ENCODE data around the gene ANXA10.
"Not testable (repeated sequence)": the region's sequence is repeated elsewhere in the genome, so short reads cannot be mapped to it uniquely, and the experiment has no call there.

ANXA10 gene

GRCh38 chr4:168119100-168119499 is 26.8 kb downstream of the ANXA10 start:
- no peak for DNase-seq (ENCODE audit: low spot score)

DNA sequence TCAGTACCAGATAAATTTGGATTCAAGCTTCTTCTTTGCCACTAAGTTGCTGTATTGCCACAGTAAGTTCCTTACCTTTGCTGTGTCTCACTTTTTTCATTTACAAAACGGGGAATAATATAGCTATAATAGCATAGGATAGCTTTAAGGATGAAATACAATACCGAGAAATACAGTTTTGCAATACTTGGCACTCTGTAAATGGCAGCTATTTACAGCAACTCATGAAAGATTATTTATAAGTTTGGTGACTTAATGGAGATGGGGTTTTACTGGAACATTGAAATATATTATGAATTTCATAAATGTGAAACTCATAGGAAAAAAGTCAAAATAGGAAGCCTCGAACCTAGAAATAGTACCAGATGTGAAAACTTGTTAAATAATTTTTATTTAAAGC is 27.6 kb downstream of the ANXA10 start:
- no peak for DNase-seq (ENCODE audit: low spot score)

GRCh38 chr4:168120811-168121210 is 28.5 kb downstream of the ANXA10 start:
- DNase-seq (ENCODE audit: low spot score): no peak

DNA sequence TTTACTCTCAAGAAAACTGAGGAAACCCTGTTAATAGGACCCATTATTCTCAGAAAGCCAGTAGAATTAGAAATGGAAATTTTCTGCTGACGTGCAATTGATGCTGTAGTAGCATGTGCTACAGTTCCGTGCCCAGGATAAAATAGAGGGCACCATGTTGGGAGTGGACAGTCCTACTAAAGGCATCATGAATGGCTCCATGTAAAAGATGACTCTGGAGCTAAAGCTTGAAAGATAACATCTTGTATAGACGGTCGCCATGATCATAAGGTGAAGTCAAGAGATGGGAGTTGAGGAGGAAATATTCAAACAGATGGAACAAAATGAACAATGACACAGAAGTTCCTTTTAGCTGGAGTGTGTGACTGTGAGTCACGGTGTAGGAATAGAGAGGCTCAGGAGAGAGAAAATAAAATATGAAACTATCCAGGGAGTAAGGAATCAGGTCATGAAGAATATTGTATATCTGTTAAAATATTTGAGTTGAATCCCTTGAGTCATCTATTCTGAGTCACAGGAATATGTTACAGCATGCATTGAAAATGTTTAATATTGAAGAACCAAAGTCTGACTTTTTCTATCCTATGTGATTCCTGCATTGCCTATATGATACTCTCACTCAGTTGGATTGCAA is 31.8 kb downstream of the ANXA10 start:
- no peak for DNase-seq (ENCODE audit: low spot score)

- no peak for DNase-seq (ENCODE audit: low spot score)
Measured at GRCh38 chr4:168126952-168127351, 34.6 kb downstream of the ANXA10 start.

- DNase-seq (ENCODE audit: low spot score): no peak
Measured at GRCh38 chr4:168128601-168129000, 36.3 kb downstream of the ANXA10 start.

- no peak for DNase-seq (ENCODE audit: low spot score)
Measured at GRCh38 chr4:168129046-168129772, 36.9 kb downstream of the ANXA10 start.

DNA sequence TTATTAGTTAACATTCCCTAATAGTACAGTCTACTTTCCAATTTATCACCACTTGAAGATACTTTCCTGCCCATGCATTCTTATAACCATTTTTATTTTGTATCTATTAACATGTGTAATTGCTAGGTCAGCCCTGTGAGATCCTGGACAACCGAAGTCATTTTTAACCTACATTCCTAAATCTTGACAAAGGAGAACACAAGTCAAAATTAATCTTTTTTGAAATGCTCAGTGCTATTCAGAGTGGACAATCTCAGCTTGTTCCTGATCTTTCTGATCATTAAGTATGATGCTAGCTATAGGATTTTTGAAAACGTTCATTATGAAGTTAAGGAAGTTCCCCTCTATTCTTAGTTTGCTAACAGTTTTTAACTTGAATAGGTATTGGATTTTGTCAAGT is 37.5 kb downstream of the ANXA10 start:
- DNase-seq (ENCODE audit: low spot score): no peak

DNA sequence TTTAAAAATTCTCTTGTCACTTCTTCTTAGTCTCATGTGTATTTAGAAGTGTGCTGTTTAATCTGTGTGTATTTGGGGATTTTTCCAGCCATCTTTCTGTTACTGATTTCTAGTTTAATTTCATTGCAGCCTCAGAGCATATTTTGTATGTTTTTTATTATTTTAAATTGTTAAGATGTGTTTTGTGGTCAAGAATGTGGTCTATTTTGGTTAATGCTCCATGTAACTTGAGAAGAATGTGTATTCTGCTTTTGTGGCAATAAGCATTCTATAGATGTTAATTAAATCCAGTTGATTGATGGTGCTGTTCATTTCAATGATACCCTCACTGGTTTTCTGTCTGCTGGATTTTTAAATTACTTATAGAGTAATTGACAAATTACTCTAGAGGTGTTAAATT is 38.9 kb downstream of the ANXA10 start:
- no peak for DNase-seq (ENCODE audit: low spot score)

DNA sequence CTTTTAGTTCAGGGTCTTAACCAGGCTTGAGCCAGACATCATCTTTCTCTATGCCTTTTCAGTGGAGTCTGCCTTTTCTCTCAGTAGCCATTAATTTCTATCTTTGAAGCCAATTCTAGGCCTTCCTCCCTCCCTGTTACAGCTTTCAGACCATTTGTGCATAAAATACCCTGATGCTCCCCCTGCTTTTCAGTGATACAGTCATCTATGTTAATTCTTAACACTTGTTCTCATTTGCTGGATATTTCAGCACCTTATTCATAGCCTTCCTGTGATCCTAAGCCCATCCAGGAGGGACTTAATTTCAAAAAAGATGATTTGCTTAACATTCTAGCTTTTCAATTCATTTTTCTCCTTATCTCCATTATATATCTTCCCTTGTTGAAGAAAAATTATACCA is 42.3 kb downstream of the ANXA10 start:
- no peak for DNase-seq (ENCODE audit: low spot score)

- not testable (repeated sequence) for DNase-seq (ENCODE audit: low spot score)
Measured at GRCh38 chr4:168135860-168136259, 43.5 kb downstream of the ANXA10 start.

GRCh38 chr4:168137695-168138094 is 45.4 kb downstream of the ANXA10 start:
- not testable (repeated sequence) for DNase-seq (ENCODE audit: low spot score)

- DNase-seq (ENCODE audit: low spot score): no peak
Measured at GRCh38 chr4:168138143-168138542, 45.8 kb downstream of the ANXA10 start.

DNA sequence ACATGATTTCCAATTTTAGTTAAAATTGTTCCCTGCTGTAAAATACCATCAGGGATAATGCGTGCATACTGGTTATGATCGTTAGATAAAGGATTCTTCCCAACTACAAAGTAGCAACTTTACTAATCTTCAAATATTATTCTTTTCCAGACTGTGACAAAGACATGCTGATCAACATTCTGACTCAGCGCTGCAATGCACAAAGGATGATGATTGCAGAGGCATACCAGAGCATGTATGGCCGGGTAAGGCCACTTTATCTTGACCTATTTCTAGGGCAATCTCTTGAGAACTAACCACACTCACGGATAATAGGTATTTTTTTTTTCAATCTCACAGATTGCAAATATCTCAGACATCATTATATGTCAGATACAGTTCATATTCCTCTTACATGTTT is 47.0 kb downstream of the ANXA10 start:
- no peak for DNase-seq (ENCODE audit: low spot score)

DNA sequence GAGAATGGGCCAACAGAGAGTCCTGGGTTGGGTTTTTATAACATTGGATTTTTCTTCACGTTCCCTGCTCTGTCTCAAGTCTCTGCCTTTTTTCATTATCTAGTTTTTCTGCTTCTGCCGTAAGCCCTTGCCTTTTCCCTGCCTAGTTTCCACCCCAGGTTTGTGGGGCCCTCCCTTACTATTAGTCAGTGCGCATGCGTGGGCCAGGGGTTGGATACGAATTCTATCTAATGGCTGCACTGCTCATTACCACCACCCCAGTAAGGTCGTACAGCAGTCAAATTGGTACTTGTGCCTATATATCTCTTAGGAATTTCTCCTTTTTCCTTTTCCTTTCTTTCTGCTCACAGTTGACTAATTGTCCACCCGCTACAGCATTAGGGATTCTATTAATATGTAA is 49.4 kb downstream of the ANXA10 start:
- DNase-seq (ENCODE audit: low spot score): no peak

GRCh38 chr4:168143601-168144000 is 51.3 kb downstream of the ANXA10 start:
- no peak for DNase-seq (ENCODE audit: low spot score)

DNA sequence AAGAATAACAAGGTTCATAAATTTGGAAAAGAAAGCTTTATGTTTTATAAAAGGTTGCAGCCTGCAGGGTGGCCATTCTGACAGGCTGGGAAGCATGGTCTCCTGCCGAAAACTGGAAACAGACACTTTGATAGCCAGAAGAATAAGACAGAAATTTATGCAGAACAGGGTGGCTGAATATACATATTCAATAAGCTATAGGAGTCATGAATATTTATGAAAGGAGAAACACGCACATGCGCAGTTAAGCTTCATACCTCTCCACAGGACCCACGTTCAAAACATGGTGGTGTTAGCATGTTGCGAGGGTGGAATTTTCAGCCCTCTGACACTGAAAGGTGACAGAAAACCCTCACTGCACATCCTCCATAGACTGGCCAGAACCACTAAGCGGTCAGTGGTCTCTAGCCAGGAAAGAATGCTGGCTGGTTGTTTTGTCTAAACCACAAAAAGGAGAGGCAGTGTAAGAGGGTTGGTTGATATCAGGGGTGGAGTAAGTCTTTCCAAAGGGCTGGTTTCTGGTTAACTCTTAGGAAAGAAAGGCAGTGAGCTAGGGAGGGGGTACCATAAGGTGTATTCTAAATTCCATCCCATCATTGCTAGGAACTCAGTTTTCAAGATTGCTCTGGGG is 58.2 kb downstream of the ANXA10 start:
- DNase-seq (ENCODE audit: low spot score): no peak

DNA sequence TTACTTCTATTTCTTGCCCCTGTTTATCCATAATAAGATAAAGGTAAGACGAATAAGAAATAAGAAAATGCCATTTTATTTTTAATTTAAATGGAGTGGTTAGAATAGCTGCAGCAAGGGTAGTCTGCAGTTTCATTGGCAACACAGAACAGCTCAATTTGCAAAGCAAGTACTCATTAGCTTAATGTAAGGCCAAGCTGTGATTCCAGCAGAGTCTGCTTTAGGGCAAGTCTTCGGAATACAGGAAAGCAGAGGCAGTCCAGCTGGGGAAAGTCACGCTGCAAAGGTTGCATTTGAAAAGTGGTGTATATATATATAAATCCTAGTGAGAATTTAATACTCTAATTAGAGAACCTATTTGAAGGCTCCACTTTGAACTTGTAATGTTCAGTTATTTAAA is 59.0 kb downstream of the ANXA10 start:
- DNase-seq (ENCODE audit: low spot score): no peak

DNA sequence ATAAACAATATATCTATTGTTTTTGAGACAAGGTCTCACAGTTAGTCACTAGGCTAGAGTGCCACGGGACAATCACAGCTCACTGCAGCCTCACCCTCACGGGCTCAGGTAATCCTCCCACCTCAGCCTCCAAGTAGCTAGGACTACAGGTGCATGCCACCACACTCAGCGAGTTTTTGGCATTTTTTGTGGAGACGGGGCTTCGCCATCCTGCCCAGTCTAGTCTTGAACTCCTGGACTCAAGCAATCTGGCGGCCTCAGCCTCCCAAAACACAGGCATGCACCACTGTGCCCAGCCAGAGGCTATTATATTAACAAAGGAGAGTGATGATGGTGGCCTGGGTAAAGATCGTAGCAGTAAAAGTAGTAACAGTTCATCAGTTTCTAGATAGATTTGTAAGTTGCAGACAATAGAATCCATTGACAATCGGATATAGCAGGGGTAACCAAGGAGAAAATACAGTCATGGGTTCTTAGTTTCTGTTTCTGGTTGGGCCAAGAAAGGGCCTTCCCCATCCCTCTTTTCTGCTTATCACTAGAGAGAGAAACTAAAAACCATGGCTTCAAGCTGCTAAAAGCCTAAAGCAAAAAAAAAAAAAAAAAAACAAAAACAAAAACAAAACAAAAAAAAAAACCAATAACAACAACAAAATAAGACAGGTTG is 60.6 kb downstream of the ANXA10 start:
- no peak for DNase-seq (ENCODE audit: low spot score)

DNA sequence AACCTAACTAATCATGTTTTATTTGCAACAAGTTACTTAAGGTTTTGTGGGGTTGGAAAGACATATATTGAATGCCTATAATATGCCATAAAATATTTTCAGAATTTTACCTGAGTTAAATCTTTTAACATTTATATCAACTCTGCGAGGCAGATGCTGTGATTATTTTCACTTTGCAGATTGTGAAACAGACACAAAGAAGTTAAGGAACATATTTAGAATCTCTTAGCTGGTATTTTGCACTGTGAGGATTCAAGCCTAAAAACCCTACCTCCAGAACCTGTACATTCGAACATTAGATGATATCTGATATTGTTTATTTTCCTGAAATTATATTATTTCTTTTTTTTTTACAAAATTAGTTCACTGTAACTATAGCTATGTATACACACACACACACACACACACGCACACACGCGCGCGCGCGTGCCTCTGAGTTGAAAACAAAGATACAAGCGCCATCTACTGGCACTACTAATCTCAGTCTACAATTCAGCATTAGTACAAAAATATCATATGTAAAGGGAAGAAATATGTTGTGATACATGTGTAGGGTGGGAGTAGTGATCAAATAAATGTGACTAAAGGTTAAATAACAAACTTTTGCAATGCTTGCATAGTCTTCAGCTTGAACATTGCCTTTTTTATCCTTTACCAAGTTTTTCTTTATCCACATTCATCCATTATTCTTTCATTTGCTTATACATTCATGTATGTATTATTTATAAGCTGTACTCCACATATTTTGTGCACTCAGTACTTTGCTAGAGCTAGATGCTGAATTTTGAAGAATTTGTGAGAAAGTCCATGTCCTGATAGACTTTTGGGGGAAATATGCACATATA is 61.5 kb downstream of the ANXA10 start:
- DNase-seq (ENCODE audit: low spot score): peak; percentile 52

DNA sequence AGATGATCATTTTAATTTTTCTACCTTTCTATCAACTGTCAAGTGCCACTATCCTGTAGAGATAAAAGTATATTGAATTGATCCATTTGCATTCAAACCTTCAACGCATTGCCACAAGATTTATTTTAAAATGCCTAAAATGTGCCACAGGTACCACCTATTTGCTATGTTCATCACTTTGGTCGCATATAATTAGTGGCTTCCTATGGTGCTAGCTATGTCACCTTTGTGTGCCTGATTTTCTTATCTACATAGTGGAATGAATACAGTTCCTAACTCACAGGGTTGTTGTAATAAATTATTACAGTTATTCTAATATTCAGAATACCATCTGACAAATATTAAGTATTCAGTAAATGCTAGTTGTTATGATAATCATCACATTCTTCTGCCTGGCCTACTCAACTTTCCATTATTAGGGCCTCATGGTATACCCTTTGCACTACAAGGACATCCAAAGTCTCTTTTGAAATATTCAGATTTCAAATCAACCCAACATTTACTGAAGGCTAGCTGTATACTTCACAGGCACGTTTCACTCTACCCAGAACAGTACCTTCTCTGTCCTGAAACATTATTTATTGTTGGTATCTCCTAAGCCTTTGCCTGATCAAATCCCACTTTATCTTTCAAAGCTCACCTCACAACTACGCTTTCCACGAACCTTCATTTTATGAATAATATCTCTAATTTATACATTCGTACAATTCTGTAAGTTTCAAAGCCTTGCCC is 62.4 kb downstream of the ANXA10 start:
- no peak for DNase-seq (ENCODE audit: low spot score)

Data from CD4-positive, alpha-beta T cell treated with Interleukin-6 at 100 ng/mL for 8 hours (primary cell).